Cardiac septum (tissue), 1 donor: Measurements from ENCODE around the gene RPS21. TPM values are rescaled to one million over a fixed set of nuclear protein-coding genes. Genes with fewer than 3 reads are reported as not detected.

ENCODE experiments used
- DNase-seq: peaks from one replicate; pipeline ENCODE4 v3.0.0-alpha.2; 2020; ENCODE audit warnings: low spot score
- intact Hi-C: fragments of 100-400 bp; cut with DNase I; formaldehyde crosslinking; loops from one replicate; pipeline ENCODE4 v1.14.0; 2022
- total RNA-seq: library from RNA; stranded (reverse); fragmentation: NEBNext Ultra II Directional; extraction: Animal tissue kit (Norgen Biotek cat#: 25700); gene quantifications from one replicate; pipeline ENCODE4 v1.2.1, GENCODE V29; 2021
- donor health status: DM: no; HTN: no; CAD: no.

The RPS21 gene
- total RNA-seq, 1 donor from 2014 or later, result 466 TPM

GRCh38 chr20:62390317-62391164, 3.6 kb downstream of the RPS21 start:
- intact Hi-C loops, result no loop called here
- no peak for DNase-seq

GRCh38 chr20:62391165-62392076, 4.5 kb downstream of the RPS21 start:
- intact Hi-C loops, result no loop called here
- no peak for DNase-seq

- DNase-seq, result no peak
- intact Hi-C loops, result no loop called here
These were observed 5.1 kb downstream of the RPS21 start for GRCh38 chr20:62392077-62392418.

- intact Hi-C loops, result no loop called here
- DNase-seq, result no peak
These were observed 5.9 kb downstream of the RPS21 start for GRCh38 chr20:62392621-62393334.

DNA sequence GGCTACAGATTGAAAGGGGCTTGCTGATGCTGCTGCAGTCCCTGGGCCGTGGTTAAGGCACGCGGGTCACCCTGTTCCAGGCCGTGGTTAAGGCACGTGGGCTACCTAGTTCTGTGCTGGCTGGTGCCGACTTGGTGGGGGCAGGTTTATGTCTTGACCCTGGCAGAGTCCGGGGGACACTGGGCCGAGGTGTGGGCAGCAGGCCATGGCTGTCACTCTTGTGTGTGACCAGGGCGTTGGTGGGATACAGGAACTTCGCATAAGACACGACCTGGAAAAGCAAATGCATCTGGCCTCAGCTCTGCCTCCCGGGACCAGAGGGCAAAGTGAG, 6.4 kb downstream of the RPS21 start:
- no peak for DNase-seq
- intact Hi-C loops, result no loop called here

DNA sequence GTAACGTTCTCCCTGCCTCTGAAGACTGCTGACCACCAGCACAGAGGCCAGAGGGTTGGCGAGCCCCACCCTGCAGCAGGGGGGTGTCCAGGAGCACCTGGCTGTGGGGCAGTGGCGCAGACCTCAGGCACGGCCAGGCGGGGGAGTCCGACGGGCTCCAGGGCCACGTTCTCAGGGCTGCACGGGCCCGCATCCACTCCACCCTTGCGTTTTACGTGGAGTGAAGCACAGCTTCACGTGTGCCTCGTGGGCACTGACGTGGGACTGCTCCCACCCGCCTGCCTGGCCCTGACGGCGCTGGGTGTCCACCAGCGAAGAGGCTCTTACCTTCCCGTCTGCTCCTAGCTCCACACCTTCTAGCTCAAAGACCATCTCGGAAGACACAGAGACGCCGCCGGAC, 6.9 kb downstream of the RPS21 start:
- no peak for DNase-seq
- intact Hi-C loops, result no loop called here

DNA sequence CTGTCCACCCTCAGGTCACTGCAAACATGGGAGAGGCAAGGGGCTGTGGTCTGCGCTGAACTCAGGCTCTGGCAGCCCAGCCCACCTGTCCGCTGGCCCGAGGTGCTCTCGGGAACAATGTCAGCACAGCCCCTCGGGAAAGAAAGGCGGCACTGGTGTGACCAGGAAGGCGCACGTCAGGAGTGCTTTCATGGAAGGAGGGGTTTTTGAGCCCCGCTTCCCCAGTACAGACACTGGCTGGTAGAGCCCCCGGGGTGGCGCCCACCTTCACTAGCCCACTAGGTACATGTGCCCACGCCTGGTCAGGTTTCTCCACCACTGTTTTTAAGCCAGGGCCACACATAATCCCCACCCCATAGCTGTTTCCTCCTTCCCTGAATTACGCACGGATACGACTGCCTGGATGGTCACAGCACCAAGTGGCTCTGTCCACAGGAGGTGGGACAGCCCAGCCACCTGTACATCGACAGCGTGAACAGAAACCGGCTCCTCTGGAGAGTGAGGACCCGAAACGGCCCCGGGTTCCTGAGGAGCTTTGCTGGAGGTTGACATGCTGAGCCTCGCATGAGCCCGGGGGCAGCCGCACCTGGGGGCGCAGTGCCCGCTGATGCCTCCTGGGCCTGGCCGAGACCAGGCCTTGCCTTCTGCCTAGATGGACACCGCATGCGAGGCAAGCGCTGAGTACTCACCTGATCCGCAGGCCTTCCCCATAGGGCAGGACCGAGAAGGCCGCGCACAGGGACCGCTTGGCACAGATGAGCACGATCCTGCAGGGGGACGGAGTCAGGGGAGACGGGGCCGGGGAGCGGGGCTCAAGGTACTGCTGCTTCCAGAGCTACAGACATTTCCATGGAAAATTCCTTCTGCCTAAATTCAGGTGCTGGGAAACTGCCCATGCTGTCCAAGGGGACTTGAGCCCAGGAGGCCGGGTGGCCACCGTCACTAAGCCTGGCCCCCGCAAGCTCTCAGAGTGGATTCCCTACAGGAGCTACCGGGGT, 7.6 kb downstream of the RPS21 start:
- intact Hi-C loops, result no loop called here

GRCh38 chr20:62395311-62396242, 8.7 kb downstream of the RPS21 start:
- no peak for DNase-seq

More for the DNA sequence above, 7.6 kb downstream of the RPS21 start:
- DNase-seq, result no peak

DNA sequence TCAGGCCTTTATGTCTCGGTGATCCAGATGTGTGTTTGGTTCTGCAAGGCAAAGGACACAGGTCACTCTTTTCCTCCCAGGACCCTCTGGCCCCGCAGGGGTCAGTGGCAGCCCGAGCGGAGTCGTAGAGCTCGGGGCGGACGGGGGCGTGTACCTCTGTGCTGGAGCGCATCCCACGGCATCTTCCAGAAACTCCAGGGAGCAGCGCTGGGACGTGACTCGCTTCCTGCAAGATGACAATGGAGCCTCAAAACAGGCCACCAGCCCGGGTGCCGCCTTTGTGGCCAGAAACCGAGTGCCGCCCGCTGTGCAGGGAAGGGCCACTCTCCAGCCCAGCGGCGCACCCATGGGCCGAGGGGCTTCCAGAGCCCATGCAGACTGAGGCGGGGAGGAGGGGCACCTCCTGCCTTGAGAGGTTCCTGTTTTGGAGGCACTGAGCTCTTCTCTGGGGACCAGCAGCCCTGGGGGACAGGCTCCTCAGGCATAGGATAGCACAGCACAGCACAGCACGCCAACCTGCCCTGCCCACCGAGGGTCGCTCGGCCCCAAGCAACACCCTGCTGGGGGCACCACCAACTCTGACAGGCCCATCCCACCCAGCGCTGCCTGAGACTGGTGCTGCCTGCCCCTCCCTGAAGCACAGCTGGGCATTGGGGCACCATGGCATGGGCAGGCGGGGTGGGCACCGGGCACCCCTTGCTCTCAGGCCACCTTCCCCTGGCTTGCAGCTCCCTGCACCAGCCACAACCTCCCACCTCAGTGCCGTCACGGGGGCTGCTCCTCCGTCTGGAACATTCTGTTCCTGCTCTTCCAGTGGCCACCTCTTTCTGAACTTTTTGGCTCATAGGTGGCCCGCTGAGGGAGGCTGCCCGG, 9.7 kb downstream of the RPS21 start:
- no peak for DNase-seq
- intact Hi-C loops, result no loop called here

More at GRCh38 chr20:62395311-62396242, 8.7 kb downstream of the RPS21 start:
- intact Hi-C loops, result no loop called here

- intact Hi-C loops, result no loop called here
- DNase-seq, result no peak
These were observed 11.4 kb downstream of the RPS21 start for GRCh38 chr20:62398120-62398821.

- intact Hi-C loops, result loop anchor here (10.0 kb wide), 1 partner anchor 395 kb away; the partner anchor contains the start of gene MRGBP
- DNase-seq, result no peak
These were observed 13.1 kb downstream of the RPS21 start for GRCh38 chr20:62400021-62400420.

- intact Hi-C loops, result loop anchor here (10.0 kb wide), 1 partner anchor 394 kb away; the partner anchor contains the start of gene MRGBP
- DNase-seq, result no peak
These were observed 13.6 kb downstream of the RPS21 start for GRCh38 chr20:62400541-62400940.

GRCh38 chr20:62401331-62401779, 14.5 kb downstream of the RPS21 start:
- no peak for DNase-seq
- intact Hi-C loops, result loop anchor here (10.0 kb wide), 1 partner anchor 393 kb away; the partner anchor contains the start of gene MRGBP

GRCh38 chr20:62402456-62403150, 15.7 kb downstream of the RPS21 start:
- DNase-seq, result no peak
- intact Hi-C loops, result loop anchor here (10.0 kb wide), 1 partner anchor 392 kb away; the partner anchor contains the start of gene MRGBP

GRCh38 chr20:62403331-62403730, 16.4 kb downstream of the RPS21 start:
- DNase-seq, result no peak
- intact Hi-C loops, result loop anchor here (10.0 kb wide), 1 partner anchor 391 kb away; the partner anchor contains the start of gene MRGBP
